Stomach (tissue), 9 donors: Measurements from ENCODE around the gene PLTP. TPM values are rescaled to one million over a fixed set of nuclear protein-coding genes. Genes with fewer than 3 reads are reported as not detected.

ENCODE experiments used
- DNase-seq, 2 donors: peaks; one replicate each; pipeline versions ENCODE4 v3.0.0 to v3.0.0-alpha.2; 2013 to 2019
- H3K27ac ChIP-seq, 5 donors: fragments of 200-600 bp in 4 of 5; sonication (generic) in 4 of 5; one replicate each; pipeline ENCODE4 v1.5.1; 2013 to 2019; ENCODE audit warnings: mild to moderate bottlenecking in 1 of 5, moderate library complexity in 1 of 5
- H3K27me3 ChIP-seq, 3 donors: fragments of 200-600 bp; sonication (generic); one replicate each; pipeline ENCODE4 v1.5.1; 2017 to 2019; ENCODE audit warnings: mixed run types in 1 of 3
- H3K36me3 ChIP-seq, 4 donors: fragments of 200-600 bp; sonication (generic); 1 replicate in 3 of 4; 2 replicates in 1 of 4; pipeline ENCODE4 v1.5.1; 2016 to 2019
- H3K4me1 ChIP-seq, 4 donors: fragments of 200-600 bp; sonication (generic); one replicate each; pipeline ENCODE4 v1.5.1; 2016 to 2019
- H3K4me3 ChIP-seq, 4 donors: fragments of 200-600 bp; sonication (generic) in 3 of 4; one replicate each; pipeline ENCODE4 v1.5.1; 2016 to 2019; ENCODE audit warnings: mild to moderate bottlenecking in 1 of 4
- H3K9me3 ChIP-seq, 4 donors: fragments of 200-600 bp; sonication (generic); one replicate each; pipeline ENCODE4 v1.5.1; 2016 to 2019
- CTCF ChIP-seq, 7 experiments: fragments of 450-650 bp in 4 of 7; fragments of 200-600 bp in 3 of 7; sonication (generic) in 3 of 7; IDR thresholded peaks; one replicate each; pipeline ENCODE4 v1.5.1; 2016 to 2019; ENCODE audit warnings: antibody characterized with exemption in 7 of 7, control low read depth in 2 of 7, mild to moderate bottlenecking in 1 of 7
- EP300 ChIP-seq: sonication (generic); formaldehyde crosslinking; IDR thresholded peaks from one replicate; pipeline ENCODE4 v1.6.1; 2017; ENCODE audit warnings: antibody characterized with exemption
- POLR2A ChIP-seq, 4 donors: fragments of 450-650 bp; IDR thresholded peaks; one replicate each; pipeline ENCODE4 v1.6.1; 2016; ENCODE audit warnings: antibody characterized with exemption in 4 of 4, control low read depth in 2 of 4, mild to moderate bottlenecking in 1 of 4, moderate library complexity in 1 of 4
- POLR2AphosphoS5 ChIP-seq, 3 donors: sonication (generic); formaldehyde crosslinking; IDR thresholded peaks; one replicate each; pipeline ENCODE4 v1.6.1; 2016; ENCODE audit warnings: antibody characterized with exemption in 3 of 3
- WGBS, 5 donors: extraction: QIAGEN DNeasy Blood & Tissue Kit in 3 of 5; methylation state at CpG; one replicate each; pipeline versions ENCODE4 v1.1.5 to v1.1.7; 2013 to 2018; 5-methylcytosine and 5-hydroxymethylcytosine counted together
- intact Hi-C: fragments of 100-400 bp; cut with DNase I; formaldehyde crosslinking; loops from one replicate; pipeline ENCODE4 v1.15.1; 2023; ENCODE audit warnings: low total_unique reads
- polyA plus RNA-seq, 3 donors: library from polyadenylated mRNA; stranded (reverse); fragments of 200-250 nt; gene quantifications; one replicate each; pipeline ENCODE4 v1.2.3, GENCODE V29; 2013
- total RNA-seq, 5 donors: library from RNA; depleted of rRNA; stranded (reverse); fragments of >200 nt; gene quantifications; one replicate each; pipeline versions ENCODE4 v1.1.0 to v1.2.3, GENCODE V29; 2014 to 2016
- donor health status: healthy with polysubstance abuse.
- donor health status: Bipolar disorder and iron deficiency.
- donor health status: healthy.

The PLTP gene
- total and polyA plus RNA-seq, 8 donors = 22.0 to 313 (median 55.9) TPM

GRCh38 chr20:45924391-45925261 is 12.7 kb upstream of the PLTP start:
- intact Hi-C loops = no loop called here
- peak in 1 of 2 donors; percentile 73 for DNase-seq
- Histone ChIP-seq H3K27me3 (no peaks in the 10 kb centered on the region), H3K9me3 (no peaks in the 10 kb centered on the region), H3K36me3 (no peaks in the 10 kb centered on the region), H3K4me3 (no peak overlapping the region), H3K4me1 (peaks cover 18 to 53% (median 39%) of the 10 kb centered on the region in 4 donors), H3K27ac (peak overlapping the region in 4 of 5 donors; percentile 64 to 81 (median 69))
- TF ChIP-seq CTCF (IDR thresholded peaks at IDR 0.05) (no peak), POLR2A (IDR thresholded peaks at IDR 0.05) (no peak), POLR2AphosphoS5 (IDR thresholded peaks at IDR 0.05) (no peak), EP300 (no peak)
- 47 to 62% (median 57%) methylated on average over 21 of the region's 21 CpGs for WGBS, 5 donors

GRCh38 chr20:45921337-45922189 is 9.6 kb upstream of the PLTP start:
- peak overlapping the region in 1 of 5 donors; percentile 83 for H3K27ac ChIP-seq

GRCh38 chr20:45920462-45921336 is 8.7 kb upstream of the PLTP start:
- no peak overlapping the region for H3K4me3 ChIP-seq
- peak overlapping the region; percentile 48 to 83 (median 52) for H3K27ac ChIP-seq
- H3K27me3 ChIP-seq = no peaks in the 10 kb centered on the region
- TF ChIP-seq CTCF (IDR thresholded peaks at IDR 0.05) (no peak), POLR2A (IDR thresholded peaks at IDR 0.05) (no peak), EP300 (no peak), POLR2AphosphoS5 (IDR thresholded peaks at IDR 0.05) (no peak)
- peaks cover 28 to 65% (median 53%) of the 10 kb centered on the region in 4 donors for H3K4me1 ChIP-seq
- no peaks in the 10 kb centered on the region for H3K36me3 ChIP-seq
- no peak for DNase-seq
- intact Hi-C loops = no loop called here
- WGBS, 5 donors = 65 to 76% (median 73%) methylated on average over 9 of the region's 9 CpGs
- H3K9me3 ChIP-seq = no peaks in the 10 kb centered on the region

More at GRCh38 chr20:45921337-45922189, 9.6 kb upstream of the PLTP start:
- H3K36me3 ChIP-seq = no peaks in the 10 kb centered on the region
- TF ChIP-seq POLR2A (IDR thresholded peaks at IDR 0.05) = no peak
- no peak for TF ChIP-seq EP300
- TF ChIP-seq CTCF (IDR thresholded peaks at IDR 0.05) = no peak
- TF ChIP-seq POLR2AphosphoS5 (IDR thresholded peaks at IDR 0.05) = no peak
- no peak for DNase-seq
- no peaks in the 10 kb centered on the region for H3K27me3 ChIP-seq
- peaks cover 28 to 65% (median 53%) of the 10 kb centered on the region in 4 donors for H3K4me1 ChIP-seq
- intact Hi-C loops = no loop called here
- 78 to 88% (median 87%) methylated on average over 11 of the region's 11 CpGs for WGBS, 5 donors
- H3K4me3 ChIP-seq = no peak overlapping the region
- no peaks in the 10 kb centered on the region for H3K9me3 ChIP-seq
